Effector CD4-positive, alpha-beta T cell (primary cell): ENCODE data around the gene CD4.
A peak's percentile ranks its signal among the peaks of the same experiment; 100 is the strongest.

ENCODE experiments used
- DNase-seq: peaks from one replicate; pipeline ENCODE4 v3.0.0-alpha.2; 2020

CD4 gene

DNA sequence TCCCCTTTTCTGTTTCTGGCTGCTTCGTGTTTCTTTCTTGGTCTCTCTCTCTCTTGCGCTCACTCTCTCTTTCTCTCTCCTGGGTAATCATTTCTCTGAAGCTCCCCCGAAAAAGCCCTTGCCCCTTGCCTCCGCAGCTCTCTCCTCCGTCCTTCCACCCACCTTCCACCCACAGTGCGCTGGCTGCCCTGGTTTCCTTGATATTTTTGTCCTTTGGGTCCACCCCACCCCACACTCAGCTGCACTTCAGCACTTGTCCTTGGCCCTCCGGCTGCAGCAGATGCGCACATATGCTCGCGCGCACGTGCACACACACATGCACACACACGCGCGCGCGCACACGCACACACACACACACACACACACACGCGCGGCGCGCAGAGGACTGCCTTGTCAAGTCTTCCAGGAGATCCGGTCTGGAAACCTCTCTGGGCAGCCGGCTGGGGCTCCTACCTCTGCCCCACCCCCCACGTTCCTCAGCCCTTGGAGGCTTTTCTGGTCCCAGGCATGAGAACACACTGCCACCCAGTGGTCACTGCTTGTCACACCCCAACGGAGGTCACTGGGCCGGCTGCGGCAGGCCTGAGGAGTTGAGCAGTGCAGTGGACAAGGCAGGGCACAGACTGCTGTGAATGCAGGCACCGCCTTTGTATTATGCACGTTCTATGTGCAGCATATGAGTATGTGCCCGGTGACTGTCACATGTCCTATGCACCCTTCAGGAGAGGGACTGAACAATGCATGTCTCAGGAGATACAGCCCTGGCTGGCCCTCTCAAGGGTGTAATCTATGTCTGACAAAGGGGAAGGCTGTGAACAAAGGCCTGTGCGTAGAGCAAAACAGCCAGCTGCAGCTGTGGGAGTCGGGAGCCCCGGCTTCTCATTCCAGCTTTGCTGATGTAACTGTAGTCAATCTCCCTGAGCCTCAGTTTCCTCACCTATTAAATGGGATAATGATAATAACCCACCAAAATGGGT lies 10.5 kb upstream of the CD4 start:
- DNase-seq = peak; percentile 84

DNA sequence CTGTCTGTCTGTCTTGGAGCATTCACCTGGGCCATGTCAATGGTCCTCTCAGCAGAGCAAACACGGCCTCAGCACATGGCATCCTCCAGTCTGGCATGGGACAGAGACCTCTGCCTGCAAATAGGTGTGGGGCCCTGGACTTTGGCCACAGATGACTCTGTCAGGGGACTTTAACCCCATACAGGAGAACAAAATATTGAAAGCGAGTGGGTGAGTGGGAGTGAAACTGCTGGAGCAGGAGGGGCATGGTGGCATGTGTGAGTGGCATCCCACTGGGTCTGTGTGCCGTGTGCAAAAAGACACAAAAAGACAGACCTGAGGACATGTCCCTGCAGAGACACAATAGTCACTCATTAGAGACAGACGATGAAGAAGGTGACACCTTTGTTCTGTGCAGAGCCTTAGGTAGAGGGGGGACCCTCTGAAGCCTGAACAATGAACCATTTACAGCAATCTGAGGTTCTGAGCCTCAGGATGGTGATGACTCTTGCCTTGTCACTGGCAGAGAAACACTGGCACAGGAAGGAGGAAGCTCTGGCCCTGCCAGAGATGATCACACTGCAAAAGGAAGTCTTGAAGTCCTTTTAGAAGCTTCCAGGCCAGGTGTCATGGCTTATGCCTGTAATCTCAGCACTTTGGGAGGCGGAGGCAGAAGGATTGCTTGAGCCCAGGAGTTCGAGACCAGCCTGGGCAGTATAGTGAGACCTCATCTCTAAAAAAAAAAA lies 9.5 kb upstream of the CD4 start:
- no peak for DNase-seq

DNA sequence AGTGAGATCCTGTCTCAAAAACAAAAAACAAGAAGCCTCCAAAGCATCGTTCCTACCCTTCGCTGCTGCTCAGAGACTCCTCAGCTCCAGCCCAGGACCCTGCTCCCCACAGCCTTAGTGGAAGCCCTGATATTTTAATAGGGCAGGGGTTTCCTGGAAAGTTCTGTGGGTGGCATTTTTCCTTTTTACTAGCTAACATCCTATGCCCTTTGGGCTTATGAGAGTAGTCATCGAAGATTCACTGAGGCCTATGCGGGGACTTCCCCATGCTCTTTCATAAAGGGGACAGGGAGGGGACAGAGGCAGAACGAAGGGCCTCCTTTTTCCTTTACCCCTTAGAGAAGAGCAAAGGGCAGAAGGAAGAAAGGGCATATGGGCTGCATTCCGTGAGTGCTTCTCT lies 8.8 kb upstream of the CD4 start:
- DNase-seq = no peak

DNA sequence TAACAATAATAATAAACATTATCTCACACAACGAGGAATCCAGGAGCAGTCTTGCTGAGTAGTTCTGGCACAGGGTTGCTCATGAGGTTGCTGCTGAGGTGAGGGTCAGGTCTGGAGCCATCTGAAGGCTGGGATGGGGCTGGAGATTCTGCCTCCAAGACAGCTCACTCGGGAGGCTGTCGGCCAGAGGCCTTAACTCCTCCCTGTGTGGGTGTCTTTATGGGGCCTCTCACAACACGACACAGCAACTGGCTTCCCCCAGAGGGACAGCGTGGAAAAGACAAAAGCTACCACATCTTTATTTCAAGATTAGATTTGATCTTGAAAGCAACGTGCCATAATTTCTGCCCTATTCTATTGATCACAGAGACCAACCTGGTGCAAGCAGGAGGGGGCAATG lies 7.2 kb upstream of the CD4 start:
- DNase-seq = no peak

DNA sequence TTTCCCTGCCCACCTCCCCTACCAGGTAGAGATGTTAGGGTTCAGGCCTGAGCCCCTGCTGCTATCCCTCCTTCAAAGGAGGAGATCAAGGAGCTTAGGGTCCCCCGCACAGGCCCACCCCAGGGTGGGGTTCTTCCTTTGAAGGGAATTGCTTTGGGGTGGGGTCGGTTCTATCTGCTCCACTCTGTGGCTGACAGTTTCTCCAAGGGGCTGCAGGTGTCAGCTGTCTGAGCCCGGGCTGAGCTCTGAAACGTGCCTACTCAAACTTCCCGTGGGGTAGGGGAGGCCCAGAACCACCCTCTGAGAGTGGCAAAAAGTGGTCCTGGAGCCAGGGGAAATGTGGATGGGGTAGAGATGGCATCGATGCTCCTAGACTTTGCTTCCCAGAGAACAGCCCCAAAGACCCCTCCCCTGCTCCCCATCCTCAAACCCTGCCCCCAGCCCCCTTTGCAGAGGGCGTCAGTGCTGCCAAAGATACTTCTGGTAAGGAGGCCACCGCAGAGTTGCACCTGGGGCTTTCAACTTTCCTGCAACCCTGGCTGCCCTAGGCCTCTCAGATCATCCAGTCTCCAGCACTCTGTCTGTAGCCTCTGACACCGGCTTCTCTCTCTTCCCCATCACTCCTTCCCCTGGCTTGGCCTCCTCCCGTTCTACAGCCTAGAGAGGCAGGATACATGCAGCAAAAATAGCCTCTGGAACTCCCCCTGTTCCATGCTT lies 6.3 kb upstream of the CD4 start:
- DNase-seq = no peak

DNA sequence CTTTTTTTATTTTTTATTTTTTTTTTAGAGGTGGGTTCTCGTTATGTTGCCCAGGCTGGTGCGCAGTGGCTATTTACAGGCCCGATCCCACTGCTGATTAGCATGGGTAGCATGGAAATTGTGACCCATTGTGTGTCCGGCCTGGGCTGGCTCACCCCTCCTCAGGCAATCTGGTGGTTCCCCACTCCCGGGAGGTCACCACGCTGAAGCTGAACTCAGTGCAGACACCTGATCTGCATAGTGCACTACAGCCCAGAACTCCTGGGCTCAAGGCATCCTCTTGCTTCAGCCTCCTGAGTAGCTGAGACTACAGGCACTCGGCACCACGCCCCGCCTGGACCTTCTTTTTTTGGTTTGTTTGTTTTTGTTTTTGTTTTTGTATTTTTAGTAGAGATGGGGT lies 5.5 kb upstream of the CD4 start:
- DNase-seq = no peak

DNA sequence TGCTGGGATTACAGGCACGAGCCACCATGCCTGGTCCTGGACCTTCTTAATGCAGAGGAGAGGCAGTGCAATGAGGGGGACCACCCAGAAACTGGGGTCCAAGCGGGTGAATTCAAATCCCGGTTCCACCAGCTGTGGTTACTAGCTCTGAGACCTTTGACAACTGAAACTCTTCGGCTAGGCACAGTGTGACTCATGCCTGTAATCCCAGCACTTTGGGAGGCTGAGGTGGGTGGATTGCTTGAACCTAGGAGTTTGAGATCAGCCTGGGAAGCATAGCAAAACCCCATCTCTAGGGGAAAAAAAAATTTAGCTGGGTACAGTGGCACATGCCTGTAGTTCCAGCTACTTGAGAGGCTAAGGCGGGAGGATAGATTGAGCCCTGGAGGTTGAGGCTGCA lies 5.0 kb upstream of the CD4 start:
- no peak for DNase-seq

DNA sequence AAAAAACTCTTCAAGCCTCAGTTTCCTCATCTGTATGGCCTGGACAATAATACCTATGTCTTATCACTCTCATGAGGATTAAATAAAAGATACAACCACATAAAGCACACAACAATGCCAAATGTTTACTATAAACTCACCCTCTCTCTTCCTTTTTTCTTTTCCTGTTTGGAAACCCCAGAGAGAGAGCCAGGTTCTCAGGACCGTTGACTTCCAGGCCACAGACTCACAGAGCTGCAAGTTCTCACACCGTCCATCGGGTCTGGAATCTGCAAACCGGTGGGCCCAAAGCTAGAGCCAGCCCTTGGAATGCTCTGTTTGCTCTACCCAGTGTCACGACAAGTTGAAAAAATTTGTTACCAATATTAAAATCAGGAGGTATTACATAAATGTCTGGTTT lies 4.6 kb upstream of the CD4 start:
- no peak for DNase-seq

DNA sequence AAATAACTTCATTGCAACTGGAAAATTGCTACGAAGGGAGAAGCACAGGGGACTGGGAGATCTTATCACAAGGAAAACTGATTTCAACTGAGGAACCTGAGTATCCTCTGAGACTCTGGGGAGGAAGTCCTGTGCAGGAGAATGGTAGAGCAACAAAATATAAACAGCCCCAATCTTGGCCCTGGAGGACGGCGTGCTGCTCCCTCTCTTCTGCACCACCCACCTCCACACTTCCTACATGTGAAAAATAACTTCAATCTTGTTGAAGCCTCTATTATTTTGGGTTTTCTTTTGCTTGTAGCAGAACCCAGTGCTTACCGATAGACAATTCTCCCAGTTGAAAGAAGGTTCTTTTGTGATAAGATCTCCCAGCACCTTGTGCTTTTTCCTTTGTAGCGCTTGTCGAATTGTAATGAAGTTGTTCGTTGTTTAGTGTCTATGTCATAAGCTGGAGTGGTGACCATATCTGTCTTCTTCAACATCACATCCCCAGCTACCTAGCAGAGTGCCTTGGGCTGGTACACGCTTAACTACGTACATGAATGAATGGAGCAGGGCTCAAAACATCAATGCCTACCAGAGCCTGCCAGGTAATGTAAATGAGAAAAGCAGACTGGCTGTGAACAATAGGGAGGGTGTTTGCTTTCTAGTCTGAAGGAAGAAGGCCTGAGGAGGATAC lies 2.8 kb upstream of the CD4 start:
- DNase-seq = no peak

DNA sequence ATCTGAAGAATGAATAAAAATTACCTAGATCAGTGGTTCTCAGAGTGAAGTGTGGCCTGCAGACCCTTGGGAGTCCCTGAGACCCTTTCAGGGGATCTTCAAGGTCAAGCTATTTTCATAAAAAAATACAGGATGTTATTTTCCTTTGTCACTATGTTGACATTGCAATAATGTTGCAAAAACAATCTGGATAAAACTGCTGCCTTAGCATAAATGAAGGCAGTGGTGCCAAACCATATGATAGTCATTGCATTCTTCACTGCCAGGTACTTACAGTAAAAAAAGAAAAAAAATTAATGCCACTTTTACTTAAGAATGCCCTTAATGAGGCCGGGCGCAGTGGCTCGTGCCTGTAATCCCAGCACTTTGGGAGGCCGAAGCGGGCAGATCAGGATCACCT lies 2.0 kb upstream of the CD4 start:
- no peak for DNase-seq

DNA sequence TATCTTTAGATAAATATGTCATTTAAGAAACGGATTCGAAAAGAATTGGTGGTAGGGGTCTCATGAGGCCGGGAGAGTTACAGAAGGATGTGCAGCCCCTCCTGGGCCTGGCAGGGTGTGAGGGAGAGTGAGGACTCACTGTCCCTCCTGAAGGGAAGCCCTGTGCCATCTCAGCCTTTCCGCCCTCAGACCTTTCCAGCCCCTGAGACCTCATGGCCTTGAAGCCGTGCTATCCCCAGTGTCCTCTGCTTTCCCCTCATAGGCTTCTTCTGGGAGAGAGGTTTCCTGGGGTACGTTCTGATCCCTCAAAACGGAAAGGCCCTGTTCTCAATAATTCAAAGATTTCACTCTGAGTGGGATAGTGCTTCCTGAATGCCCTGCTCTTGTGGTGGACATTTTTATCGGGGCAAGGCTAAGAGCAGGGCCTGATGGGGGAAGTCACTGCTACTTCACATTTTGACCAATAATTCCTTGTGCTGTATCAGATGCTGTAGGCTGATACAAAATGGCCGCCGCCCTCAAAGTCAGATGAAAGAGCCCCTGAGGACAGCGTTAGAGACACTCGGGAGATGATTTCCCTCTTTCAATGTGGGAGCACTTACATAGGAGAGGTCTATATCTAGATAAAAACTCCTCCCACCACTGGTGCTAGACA lies 1.3 kb downstream of the CD4 start:
- peak; percentile 40 for DNase-seq

DNA sequence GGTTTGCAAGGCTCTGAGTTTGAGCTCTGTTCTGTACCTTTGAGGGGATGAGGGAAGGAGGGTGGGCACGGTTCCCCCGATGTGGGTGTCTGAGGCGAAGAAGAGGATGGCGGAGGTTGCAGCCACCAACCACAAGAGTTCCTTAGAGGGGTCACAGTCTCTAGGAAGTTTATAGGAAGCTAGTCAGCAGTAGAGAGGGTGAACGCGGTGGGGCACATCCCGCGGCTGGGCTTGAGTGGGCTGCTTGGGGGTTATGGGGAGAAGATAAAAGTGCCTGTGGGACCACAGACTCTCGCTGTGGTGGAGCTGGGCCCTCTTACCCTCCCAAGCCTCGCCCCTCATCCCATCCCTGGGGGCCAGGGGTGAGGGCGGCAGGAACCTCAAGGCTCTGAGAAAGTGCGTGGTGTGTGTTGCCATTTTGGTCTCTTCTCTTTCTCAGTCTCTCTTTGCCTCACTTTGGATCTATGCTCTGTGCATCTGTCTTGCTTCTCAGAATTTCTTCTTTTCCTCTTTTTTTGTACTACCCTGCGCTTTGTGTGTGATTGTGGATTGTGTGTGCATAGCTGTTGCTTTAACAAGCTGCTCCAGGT lies 2.7 kb downstream of the CD4 start:
- DNase-seq = no peak

DNA sequence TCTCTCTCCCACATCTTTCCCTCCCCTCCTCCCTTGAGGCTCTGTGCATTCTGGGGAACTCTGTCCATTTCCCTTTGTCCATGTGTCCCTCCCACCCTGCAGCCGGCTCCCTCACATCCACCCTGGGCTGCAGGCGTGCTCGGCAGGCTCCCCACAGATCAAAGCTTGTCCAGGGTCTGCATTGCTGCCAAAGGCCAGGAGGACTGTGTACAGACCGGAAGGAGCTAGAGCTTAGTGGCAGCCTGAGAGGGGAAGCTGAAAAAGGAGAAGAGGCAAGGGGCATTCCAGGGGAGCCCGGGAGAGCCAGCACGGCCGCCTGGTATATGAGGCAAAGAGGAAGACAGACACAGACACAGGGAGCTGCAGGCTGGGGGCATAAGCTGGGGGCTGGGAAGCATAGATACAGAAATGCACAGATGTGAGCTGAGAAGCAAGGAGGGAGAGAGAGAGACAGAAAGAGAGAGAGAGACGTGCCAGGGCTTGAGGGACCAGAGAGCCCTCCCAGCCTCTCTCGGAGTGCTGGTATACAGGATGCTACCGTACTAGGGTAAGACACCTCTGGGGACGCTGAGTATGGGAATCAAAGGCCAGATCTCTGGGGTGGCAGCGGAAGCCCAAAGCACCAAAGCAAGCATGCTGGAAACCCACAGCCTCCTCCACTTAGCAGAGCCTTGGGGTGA lies 3.3 kb downstream of the CD4 start:
- peak; percentile 28 for DNase-seq

DNA sequence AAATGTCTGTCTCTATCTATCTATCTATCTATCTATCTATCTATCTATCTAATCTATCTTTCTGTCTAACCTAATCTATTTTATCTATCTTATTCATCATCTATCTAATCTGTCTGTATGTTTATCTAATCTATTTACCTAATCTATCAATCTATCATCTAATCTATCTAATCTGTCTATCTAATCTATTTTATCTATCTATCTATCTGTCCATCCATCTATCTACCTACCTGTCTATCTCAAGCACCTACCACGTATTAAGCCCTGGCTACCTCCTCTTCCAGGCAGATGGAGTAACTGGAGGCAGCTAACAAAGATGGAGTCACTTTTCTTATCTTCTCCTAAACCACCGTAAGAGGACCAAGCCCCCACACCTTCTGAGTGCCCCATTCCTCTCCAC lies 5.8 kb downstream of the CD4 start:
- DNase-seq = no peak

DNA sequence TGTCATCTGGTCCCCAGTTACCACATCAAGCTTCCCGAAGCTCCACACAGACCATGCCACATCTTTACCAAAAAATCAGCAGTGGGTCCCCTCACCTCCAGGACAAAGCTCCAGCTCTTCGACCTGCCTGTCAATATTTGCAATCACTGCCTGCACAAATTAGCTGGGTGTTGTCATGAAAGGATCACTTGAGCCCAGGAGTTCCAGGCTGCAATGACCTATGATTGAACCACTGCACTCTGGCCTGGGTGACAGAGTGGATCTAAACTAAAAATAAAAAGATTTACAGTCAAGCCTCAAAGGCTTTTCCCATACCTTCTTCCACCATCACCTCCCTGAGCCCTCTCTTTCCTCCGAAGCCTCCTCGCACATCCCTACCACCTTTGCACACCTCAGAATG lies 7.2 kb downstream of the CD4 start:
- no peak for DNase-seq

DNA sequence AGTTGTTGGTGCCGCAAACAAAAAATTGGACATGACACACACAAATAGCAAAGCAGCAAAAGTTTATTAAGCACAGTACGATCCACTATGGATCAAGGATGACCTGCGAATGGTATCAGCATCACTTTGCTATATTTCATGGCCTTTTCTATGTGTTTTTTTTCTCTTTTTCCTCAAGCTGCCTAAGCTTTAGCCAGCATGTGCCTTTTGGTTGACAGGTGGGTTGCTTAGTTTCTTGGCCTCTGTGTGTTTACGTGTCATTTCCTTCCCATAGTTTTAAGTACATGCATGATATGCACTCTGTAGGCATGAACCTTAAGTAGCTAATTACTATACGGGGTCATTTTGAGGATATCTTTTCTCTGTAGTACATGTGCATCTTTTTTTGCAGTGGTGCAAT lies 9.8 kb downstream of the CD4 start:
- no peak for DNase-seq

DNA sequence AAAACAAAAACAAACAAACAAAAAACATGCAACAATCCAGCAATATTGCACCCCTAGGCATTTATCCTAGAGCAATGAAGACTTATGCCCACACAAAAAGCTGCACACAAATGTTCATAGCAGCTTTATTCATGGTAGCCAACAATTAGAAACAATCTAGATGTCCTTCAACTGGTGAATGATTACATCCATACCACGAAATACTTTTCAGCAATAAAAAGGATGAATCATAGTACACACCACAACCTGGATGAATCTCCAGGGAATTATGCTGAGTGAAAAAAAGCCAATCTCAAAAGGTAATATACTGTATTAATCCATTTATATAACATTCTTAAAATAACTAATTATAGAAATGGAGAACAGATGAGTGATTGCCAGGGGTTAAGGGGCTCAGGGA lies 17.8 kb downstream of the CD4 start:
- no peak for DNase-seq

DNA sequence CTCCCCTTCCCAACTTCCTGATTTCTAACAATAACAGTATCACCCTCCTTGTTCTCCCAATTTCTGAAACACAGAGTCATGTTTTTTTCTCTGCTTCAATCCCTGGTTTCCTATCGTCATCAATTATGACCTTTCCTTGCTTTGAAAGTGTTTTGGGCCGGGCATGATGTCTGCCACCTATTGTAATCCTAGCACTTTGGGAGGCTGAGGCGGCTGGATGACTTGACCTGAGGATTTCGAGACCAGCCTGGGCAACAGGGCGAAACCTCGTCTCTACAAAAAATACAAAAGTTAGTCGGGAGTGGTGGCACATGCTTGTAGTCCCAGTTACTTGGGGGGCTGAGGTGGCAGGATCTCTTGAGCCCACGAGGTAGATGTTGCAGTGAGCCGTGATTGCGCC lies 19.7 kb downstream of the CD4 start:
- no peak for DNase-seq

DNA sequence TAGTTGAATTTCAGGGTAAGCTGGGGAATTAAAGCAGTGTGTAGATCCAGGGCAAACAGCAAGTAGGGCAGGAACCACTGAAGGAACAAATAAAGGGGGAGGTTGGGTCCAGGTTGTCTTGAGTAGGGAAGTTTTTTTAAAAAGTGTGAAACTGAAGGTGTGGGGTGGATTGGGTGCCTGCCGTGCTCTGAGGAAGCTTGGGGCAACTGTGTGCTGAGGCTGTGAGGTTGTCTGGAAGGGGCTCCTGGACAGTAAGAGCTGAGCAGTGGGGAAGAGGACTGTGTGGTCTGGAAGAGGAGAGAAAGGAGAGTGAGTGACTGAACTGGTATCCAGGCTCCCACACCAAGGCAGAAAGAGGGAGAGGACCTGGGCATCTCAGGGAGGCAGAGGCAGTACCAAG lies 21.4 kb downstream of the CD4 start:
- DNase-seq = no peak

DNA sequence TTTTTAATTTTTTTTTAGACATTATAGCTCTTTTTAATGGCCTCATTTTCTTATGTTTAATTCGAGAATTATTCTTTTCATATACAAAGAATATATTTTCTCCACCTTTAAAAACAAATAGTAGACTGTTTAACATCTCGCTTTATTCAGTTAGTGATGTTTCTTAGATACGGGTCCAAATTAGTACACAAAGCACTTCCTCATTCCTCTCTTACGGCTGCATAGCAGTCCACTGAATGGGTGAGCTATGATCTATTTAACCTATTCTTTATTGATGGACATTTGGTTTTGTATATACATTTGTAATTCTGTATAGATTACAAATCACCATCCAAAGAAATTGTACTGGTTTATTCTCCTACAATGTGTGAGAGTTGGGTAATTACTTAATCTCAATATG lies 24.0 kb downstream of the CD4 start:
- DNase-seq = no peak

DNA sequence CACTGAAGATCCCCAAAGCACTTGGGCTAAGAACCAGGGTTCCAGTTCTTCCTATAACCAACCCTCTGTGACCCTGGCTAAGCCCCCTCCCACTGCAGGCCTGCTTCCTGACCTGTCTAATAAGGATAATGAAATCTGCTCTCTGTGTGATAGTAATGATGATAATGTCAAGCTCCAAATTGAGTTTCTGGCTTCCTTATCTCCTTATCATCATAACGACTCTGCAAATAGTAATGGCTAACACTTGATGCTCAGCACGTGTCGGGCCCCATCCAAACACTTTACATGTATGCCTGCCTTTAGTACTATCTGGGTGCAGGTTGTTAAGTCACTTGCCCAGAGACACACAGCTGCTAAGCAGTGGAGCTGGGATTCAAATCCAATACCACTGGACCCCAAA lies 27.3 kb downstream of the CD4 start:
- no peak for DNase-seq

DNA sequence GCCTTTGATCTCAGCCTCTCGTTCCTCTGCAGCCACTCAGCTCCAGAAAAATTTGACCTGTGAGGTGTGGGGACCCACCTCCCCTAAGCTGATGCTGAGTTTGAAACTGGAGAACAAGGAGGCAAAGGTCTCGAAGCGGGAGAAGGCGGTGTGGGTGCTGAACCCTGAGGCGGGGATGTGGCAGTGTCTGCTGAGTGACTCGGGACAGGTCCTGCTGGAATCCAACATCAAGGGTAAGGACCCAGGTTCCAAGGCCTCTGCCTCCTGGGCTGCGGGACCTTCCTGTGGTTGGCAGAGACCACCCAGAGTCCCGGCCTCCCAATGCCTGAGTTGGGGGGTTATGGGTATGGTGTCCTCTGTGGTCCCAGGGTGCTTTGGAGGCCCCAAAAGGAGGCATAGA lies 27.8 kb downstream of the CD4 start:
- DNase-seq = no peak
